GM12878 (cell line): ENCODE measurements around the gene GPER1. TPM values are rescaled to one million over a fixed set of nuclear protein-coding genes. Genes with fewer than 3 reads are reported as not detected.

Experiments
- ATAC-seq: fragments of 200-7000 bp; cut with Tn5 transposase; 3 replicates; pipeline ENCODE4 v1.9.1; 2020; ENCODE audit warnings: mild to moderate bottlenecking, moderate library complexity
- BruUV-seq: library from RNA; stranded (reverse); fragments of 400-500 nt; replicated peaks from 2 replicates; lab custom pipeline; 2021; lab: Mats Ljungman, UMichigan
- CTCF ChIA-PET: fragments of 300-600 bp; sonication (Branson Sonifier 250); formaldehyde crosslinking; extraction: SDS; loops from one replicate; lab custom pipeline; 2021; ENCODE audit warnings: inconsistent platforms; lab: Yijun Ruan, JAX
- POLR2A ChIA-PET: fragments of 350-600 bp; formaldehyde crosslinking; extraction: SDS; loops from one replicate; lab custom pipeline; 2021; ENCODE audit warnings: inconsistent platforms; lab: Charles Lee
- RAD21 ChIA-PET: fragments of 300-600 bp; sonication (Branson Sonifier 250); formaldehyde crosslinking; loops from one replicate; lab custom pipeline; 2023; ENCODE audit warnings: antibody characterized with exemption; ENCODE audit not compliant: unreplicated experiment; lab: Charles Lee
- SMC1A ChIA-PET: fragments of 300-600 bp; sonication (Branson Sonifier 250); formaldehyde crosslinking; loops from one replicate; lab custom pipeline; 2023; ENCODE audit not compliant: unreplicated experiment, uncharacterized antibody; lab: Charles Lee
- DNase-seq: peaks from one replicate; pipeline ENCODE4 v3.0.0-alpha.2; 2011; ENCODE audit warnings: low read depth, low spot score
- FAIRE-seq: peaks from 3 replicates; lab custom pipeline; 2011; peaks lifted over from hg19 to GRCh38; lab: Jason Lieb, UNC
- H2AFZ ChIP-seq: 2 replicates; pipeline ENCODE4 v1.6.0; 2011; ENCODE audit warnings: low read depth, low read length, control low read depth; ENCODE audit not compliant: control insufficient read depth
- H3K27ac ChIP-seq: 2 replicates; pipeline ENCODE4 v1.5.1; 2011; ENCODE audit warnings: control low read depth; ENCODE audit not compliant: control insufficient read depth, insufficient read depth
- H3K27me3 ChIP-seq, 2 experiments: replicated peaks in 1 of 2; 2 replicates each; pipeline versions ENCODE4 v1.6.0 to v1.6.1; 2011; ENCODE audit warnings: low read length in 1 of 2; ENCODE audit not compliant: control insufficient read depth in 2 of 2, insufficient read depth in 2 of 2
- H3K36me3 ChIP-seq, 2 experiments: 2 replicates each; pipeline ENCODE4 v1.5.1; 2011; ENCODE audit warnings: low read length in 1 of 2; ENCODE audit not compliant: control insufficient read depth in 2 of 2, insufficient read depth in 2 of 2
- H3K4me1 ChIP-seq: 2 replicates; pipeline ENCODE4 v1.6.1; 2011; ENCODE audit warnings: mild to moderate bottlenecking, low read length, moderate library complexity, mixed read lengths; ENCODE audit not compliant: control insufficient read depth, insufficient read depth
- H3K4me2 ChIP-seq: 2 replicates; pipeline ENCODE4 v1.6.0; 2011; ENCODE audit warnings: control low read depth; ENCODE audit not compliant: control insufficient read depth, insufficient read depth
- H3K4me3 ChIP-seq: fragments of 200-600 bp; sonication (generic); 2 replicates; pipeline ENCODE4 v1.5.1; 2016
- H3K79me2 ChIP-seq: 2 replicates; pipeline ENCODE4 v1.6.0; 2011; ENCODE audit warnings: low read length; ENCODE audit not compliant: control insufficient read depth, insufficient read depth
- H3K9ac ChIP-seq: 2 replicates; pipeline ENCODE4 v1.8.0; 2011; ENCODE audit warnings: low read length, control low read depth, mixed read lengths; ENCODE audit not compliant: control insufficient read depth, insufficient read depth
- H3K9me3 ChIP-seq: replicated peaks from 3 replicates; pipeline ENCODE4 v1.5.1; 2011; ENCODE audit warnings: mild to moderate bottlenecking, low read length; ENCODE audit not compliant: control insufficient read depth, insufficient read depth
- H4K20me1 ChIP-seq: 2 replicates; pipeline ENCODE4 v1.6.0; 2011; ENCODE audit not compliant: control insufficient read depth, insufficient read depth
- MEF2A ChIP-seq: IDR thresholded peaks from 2 replicates; pipeline ENCODE4 v1.6.1; 2011; ENCODE audit warnings: low read depth, mild to moderate bottlenecking, low read length, moderate library complexity; ENCODE audit not compliant: insufficient read depth
- SMAD1 ChIP-seq: fragments of 450-650 bp; IDR thresholded peaks from 2 replicates; pipeline ENCODE4 v1.6.1; 2018; ENCODE audit warnings: mild to moderate bottlenecking, low read depth; ENCODE audit not compliant: partially characterized antibody
- SMARCA5 ChIP-seq: fragments of 450-650 bp; IDR thresholded peaks from 2 replicates; pipeline ENCODE4 v1.6.1; 2017; ENCODE audit warnings: mild to moderate bottlenecking
- SMC3 ChIP-seq: IDR thresholded peaks from 2 replicates; pipeline ENCODE4 v1.6.1; 2011; ENCODE audit warnings: low read length, improper control_type of control experiment, borderline replicate concordance
- SPI1 ChIP-seq: IDR thresholded peaks from 2 replicates; pipeline ENCODE4 v1.6.1; 2011; ENCODE audit warnings: low read depth, mild to moderate bottlenecking, low read length, moderate library complexity, borderline replicate concordance; ENCODE audit not compliant: insufficient read depth
- STAT3 ChIP-seq: IDR thresholded peaks from 2 replicates; pipeline ENCODE4 v1.6.1; 2011; ENCODE audit warnings: low read depth, low read length, improper control_type of control experiment
- SUPT20H ChIP-seq: IDR thresholded peaks from 2 replicates; pipeline ENCODE4 v1.6.1; 2011; ENCODE audit warnings: low read depth, mild to moderate bottlenecking, low read length, moderate library complexity, borderline replicate concordance; ENCODE audit not compliant: control insufficient read depth
- WGBS: methylation state at CpG from one replicate; pipeline ENCODE4 v1.1.6; 2016; ENCODE audit warnings: low lambda C conversion rate; ENCODE audit not compliant: insufficient replicate concordance, insufficient coverage; ENCODE audit errors: missing lambda C conversion rate; 5-methylcytosine and 5-hydroxymethylcytosine counted together
- in situ Hi-C: fragments of 300-500 bp; cut with MboI; formaldehyde crosslinking; loops from 9 replicates; pipeline ENCODE4 v1.14.3; 2018; ENCODE audit warnings: mixed read lengths
- intact Hi-C: fragments of 100-400 bp; cut with micrococcal nuclease; formaldehyde crosslinking; loops from one replicate; pipeline ENCODE4 v1.14.2; 2022; ENCODE audit not compliant: unreplicated experiment
- polyA plus RNA-seq, 11 experiments: library from polyadenylated mRNA; depleted of rRNA in 4 of 11; unstranded in 6 of 11; stranded (reverse) in 5 of 11; fragments of >200 nt; fragmentation: Nextera tagmentation in 4 of 11; fragmentation: Illumina TruSeq in 1 of 11; extraction: Ambion mirVana in 4 of 11; extraction: Trizol in 1 of 11; gene quantifications; 1 replicate in 1 of 11; 2 replicates in 10 of 11; pipeline versions ENCODE4 v1.2.1 to v1.2.3, GENCODE V29; 2011 to 2016; ENCODE audit warnings: inconsistent platforms in 2 of 11, missing spikeins in 2 of 11, low read depth in 1 of 11
- total RNA-seq, 4 experiments: library from RNA; depleted of rRNA in 3 of 4; stranded (reverse); fragments of >200 nt in 3 of 4; fragmentation: Illumina TruSeq in 1 of 4; extraction: Trizol in 1 of 4; gene quantifications; 2 replicates each; pipeline versions ENCODE4 v1.2.1 to v1.2.3, GENCODE V29; 2013 to 2021
- TF ChIP-seq, protein P1 (sequence below): fragments of 150-350 bp; IDR thresholded peaks from 2 replicates; pipeline ENCODE4 v1.6.1; 2016; ENCODE audit warnings: low read depth, low read length
- TF ChIP-seq, protein P2 (sequence below): IDR thresholded peaks from 2 replicates; pipeline ENCODE4 v1.6.1; 2012; ENCODE audit warnings: improper control_type of control experiment, low read depth, low read length; ENCODE audit not compliant: insufficient replicate concordance
- TF ChIP-seq, protein P3 (sequence below): IDR thresholded peaks from 2 replicates; pipeline ENCODE4 v1.6.1; 2012; ENCODE audit warnings: low read depth, low read length, improper control_type of control experiment

Gene GPER1
- total and polyA plus RNA-seq, 10 of the 15 experiments (the other 5 are each of a cell fraction or from before 2014, with no cell fraction given): 0.03 to 6.5 (median 2.6) TPM

DNA sequence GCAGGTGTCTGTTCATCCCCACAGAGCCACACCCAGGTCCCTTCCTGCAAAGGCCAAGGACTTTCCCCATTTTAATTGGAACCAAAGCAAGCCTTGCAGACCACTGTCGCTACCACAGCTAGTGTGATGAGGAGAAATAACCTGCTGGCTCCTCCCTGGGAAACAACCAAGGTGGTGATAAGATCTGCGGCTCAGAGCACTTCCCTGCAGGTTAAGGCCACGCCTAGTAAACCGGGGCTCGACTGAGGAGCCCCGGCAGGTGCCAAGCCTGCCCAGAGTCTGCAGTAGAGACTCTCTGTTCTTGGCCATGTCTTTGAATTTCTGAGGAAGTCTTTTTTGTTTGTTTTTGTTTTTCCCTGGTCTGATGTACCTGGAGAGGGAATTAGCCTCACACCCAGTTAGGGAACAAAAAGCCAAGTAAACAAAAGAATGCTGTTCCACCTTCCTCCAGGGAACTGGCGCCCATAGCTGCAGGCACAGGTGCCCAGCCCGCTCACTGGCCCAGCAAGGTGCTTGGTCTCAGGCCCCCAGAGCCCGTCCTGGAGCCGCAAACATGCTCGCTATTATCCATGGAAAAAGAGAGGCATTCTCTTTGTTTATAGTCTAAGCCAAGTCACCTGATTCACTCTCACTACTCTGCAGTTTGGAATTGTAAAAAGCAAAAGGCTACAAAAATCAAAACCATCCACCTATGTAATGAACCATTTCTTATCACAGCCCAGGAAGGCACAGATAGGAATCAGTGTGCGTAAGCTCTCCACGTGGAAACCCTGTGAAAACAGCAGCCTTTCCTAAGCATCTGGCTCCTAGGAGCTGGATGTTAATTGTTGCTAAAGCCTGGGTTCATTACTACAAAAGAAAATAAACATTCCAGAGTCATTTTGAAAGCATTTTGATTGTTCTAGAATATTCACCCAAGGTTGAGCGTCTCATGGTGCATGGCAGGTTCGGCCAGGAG is 40.9 kb upstream of the GPER1 start:
- 91% methylated on average over 15 of the region's 15 CpGs for WGBS
- Histone ChIP-seq H3K36me3 (no peaks in the 10 kb centered on the region; a peak in 1 of 4 replicates), H2AFZ (no peak overlapping the region), H3K27ac (no peak overlapping the region), H3K27me3 (no peaks in the 10 kb centered on the region), H3K4me3 (no peak overlapping the region), H4K20me1 (no peaks in the 10 kb centered on the region), H3K9ac (no peak overlapping the region), H3K4me2 (no peak overlapping the region), H3K9me3 (no peaks in the 10 kb centered on the region), H3K4me1 (peaks cover 14% of the 10 kb centered on the region), H3K79me2 (no peaks in the 10 kb centered on the region; the same call in 1 of the 2 replicates)
- no peak for FAIRE-seq
- in situ Hi-C loops: no loop called here
- ChIA-PET POLR2A (interaction anchor here (0.5 to 1.0 kb wide), 2 partner anchors 21 to 66 kb away, joined by 3 to 4 read pairs; no protein-coding TSS in a partner anchor), CTCF (interaction anchor here (0.6 to 5.0 kb wide), 8 partner anchors 15 to 123 kb away, joined by 3 to 36 read pairs (median 7); no protein-coding TSS in a partner anchor), RAD21 (interaction anchor here (0.9 kb wide), 1 partner anchor 54 kb away, joined by 4 read pairs; no protein-coding TSS in a partner anchor), SMC1A (interaction anchor here (1.3 to 1.4 kb wide), 2 partner anchors 54 to 90 kb away, joined by 3 to 4 read pairs; no protein-coding TSS in a partner anchor)
- TF ChIP-seq SMC3: no peak
- TF ChIP-seq, protein P1, sequence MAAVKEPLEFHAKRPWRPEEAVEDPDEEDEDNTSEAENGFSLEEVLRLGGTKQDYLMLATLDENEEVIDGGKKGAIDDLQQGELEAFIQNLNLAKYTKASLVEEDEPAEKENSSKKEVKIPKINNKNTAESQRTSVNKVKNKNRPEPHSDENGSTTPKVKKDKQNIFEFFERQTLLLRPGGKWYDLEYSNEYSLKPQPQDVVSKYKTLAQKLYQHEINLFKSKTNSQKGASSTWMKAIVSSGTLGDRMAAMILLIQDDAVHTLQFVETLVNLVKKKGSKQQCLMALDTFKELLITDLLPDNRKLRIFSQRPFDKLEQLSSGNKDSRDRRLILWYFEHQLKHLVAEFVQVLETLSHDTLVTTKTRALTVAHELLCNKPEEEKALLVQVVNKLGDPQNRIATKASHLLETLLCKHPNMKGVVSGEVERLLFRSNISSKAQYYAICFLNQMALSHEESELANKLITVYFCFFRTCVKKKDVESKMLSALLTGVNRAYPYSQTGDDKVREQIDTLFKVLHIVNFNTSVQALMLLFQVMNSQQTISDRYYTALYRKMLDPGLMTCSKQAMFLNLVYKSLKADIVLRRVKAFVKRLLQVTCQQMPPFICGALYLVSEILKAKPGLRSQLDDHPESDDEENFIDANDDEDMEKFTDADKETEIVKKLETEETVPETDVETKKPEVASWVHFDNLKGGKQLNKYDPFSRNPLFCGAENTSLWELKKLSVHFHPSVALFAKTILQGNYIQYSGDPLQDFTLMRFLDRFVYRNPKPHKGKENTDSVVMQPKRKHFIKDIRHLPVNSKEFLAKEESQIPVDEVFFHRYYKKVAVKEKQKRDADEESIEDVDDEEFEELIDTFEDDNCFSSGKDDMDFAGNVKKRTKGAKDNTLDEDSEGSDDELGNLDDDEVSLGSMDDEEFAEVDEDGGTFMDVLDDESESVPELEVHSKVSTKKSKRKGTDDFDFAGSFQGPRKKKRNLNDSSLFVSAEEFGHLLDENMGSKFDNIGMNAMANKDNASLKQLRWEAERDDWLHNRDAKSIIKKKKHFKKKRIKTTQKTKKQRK: no peak
- no peak for TF ChIP-seq SMAD1
- TF ChIP-seq, protein P2, sequence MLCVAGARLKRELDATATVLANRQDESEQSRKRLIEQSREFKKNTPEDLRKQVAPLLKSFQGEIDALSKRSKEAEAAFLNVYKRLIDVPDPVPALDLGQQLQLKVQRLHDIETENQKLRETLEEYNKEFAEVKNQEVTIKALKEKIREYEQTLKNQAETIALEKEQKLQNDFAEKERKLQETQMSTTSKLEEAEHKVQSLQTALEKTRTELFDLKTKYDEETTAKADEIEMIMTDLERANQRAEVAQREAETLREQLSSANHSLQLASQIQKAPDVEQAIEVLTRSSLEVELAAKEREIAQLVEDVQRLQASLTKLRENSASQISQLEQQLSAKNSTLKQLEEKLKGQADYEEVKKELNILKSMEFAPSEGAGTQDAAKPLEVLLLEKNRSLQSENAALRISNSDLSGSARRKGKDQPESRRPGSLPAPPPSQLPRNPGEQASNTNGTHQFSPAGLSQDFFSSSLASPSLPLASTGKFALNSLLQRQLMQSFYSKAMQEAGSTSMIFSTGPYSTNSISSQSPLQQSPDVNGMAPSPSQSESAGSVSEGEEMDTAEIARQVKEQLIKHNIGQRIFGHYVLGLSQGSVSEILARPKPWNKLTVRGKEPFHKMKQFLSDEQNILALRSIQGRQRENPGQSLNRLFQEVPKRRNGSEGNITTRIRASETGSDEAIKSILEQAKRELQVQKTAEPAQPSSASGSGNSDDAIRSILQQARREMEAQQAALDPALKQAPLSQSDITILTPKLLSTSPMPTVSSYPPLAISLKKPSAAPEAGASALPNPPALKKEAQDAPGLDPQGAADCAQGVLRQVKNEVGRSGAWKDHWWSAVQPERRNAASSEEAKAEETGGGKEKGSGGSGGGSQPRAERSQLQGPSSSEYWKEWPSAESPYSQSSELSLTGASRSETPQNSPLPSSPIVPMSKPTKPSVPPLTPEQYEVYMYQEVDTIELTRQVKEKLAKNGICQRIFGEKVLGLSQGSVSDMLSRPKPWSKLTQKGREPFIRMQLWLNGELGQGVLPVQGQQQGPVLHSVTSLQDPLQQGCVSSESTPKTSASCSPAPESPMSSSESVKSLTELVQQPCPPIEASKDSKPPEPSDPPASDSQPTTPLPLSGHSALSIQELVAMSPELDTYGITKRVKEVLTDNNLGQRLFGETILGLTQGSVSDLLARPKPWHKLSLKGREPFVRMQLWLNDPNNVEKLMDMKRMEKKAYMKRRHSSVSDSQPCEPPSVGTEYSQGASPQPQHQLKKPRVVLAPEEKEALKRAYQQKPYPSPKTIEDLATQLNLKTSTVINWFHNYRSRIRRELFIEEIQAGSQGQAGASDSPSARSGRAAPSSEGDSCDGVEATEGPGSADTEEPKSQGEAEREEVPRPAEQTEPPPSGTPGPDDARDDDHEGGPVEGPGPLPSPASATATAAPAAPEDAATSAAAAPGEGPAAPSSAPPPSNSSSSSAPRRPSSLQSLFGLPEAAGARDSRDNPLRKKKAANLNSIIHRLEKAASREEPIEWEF: no peak
- TF ChIP-seq, protein P3, sequence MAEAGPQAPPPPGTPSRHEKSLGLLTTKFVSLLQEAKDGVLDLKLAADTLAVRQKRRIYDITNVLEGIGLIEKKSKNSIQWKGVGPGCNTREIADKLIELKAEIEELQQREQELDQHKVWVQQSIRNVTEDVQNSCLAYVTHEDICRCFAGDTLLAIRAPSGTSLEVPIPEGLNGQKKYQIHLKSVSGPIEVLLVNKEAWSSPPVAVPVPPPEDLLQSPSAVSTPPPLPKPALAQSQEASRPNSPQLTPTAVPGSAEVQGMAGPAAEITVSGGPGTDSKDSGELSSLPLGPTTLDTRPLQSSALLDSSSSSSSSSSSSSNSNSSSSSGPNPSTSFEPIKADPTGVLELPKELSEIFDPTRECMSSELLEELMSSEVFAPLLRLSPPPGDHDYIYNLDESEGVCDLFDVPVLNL: no peak
- no peak for TF ChIP-seq STAT3
- no peak for TF ChIP-seq MEF2A
- TF ChIP-seq SPI1: no peak
- no peak for TF ChIP-seq SMARCA5
- TF ChIP-seq SUPT20H: no peak
- no peak for ATAC-seq
- no peak for DNase-seq
- no TSS peak for BruUV-seq
- intact Hi-C loops: loop anchor here (1.0 kb wide), 1 partner anchor 10 kb away; no protein-coding TSS in a partner anchor
